Liver (tissue), 3 donors: Measurements from ENCODE around the gene TOX2.

Experiments
- CTCF ChIP-seq: fragments of 150-350 bp; IDR thresholded peaks from 2 replicates; pipeline ENCODE4 v1.5.1; 2017; ENCODE audit warnings: improper control_type of control experiment, low read depth, low read length; ENCODE audit not compliant: missing input control
- HNF4A ChIP-seq, 2 donors: conservative IDR thresholded peaks; 2 replicates each; pipeline ENCODE4 v1.6.1; 2016; ENCODE audit warnings: antibody characterized with exemption in 2 of 2, mild to moderate bottlenecking in 2 of 2
- MAX ChIP-seq: IDR thresholded peaks from 2 replicates; pipeline ENCODE4 v1.6.1; 2016; ENCODE audit warnings: antibody characterized with exemption
- SP1 ChIP-seq: IDR thresholded peaks from 2 replicates; pipeline ENCODE4 v1.6.1; 2018; ENCODE audit warnings: antibody characterized with exemption, mild to moderate bottlenecking
- TAF1 ChIP-seq: conservative IDR thresholded peaks from 2 replicates; pipeline ENCODE4 v1.6.1; 2016; ENCODE audit warnings: antibody characterized with exemption, mild to moderate bottlenecking
- YY1 ChIP-seq: IDR thresholded peaks from 2 replicates; pipeline ENCODE4 v1.6.1; 2016; ENCODE audit warnings: antibody characterized with exemption, mild to moderate bottlenecking
- TF ChIP-seq, protein P1 (sequence below): IDR thresholded peaks from 2 replicates; pipeline ENCODE4 v1.6.1; 2016; ENCODE audit warnings: antibody characterized with exemption
- donor health status: healthy.
- donor health status: healthy.

DNA sequence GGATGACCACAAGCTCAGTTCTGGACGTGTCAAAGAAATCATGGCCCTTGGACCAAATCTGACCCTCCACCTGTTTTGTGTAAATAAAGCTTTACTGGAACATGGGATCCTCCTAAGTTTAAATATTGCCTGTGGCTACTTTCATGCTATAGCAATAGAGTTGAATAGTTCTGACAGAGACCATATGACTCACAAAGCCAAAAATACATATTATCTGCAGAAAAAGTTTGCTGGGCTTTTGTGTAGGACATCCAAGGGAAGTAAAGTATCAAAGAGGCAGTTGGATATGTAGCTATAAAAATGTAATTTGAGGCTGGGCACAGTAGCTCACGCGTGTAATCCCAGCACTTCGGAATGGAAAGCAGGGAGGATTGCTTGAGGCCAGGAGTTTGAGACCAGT lies 78.9 kb downstream of the TOX2 start:
- TF ChIP-seq CTCF, result no peak
- no peak for TF ChIP-seq SP1
- no peak for TF ChIP-seq HNF4A (conservative IDR thresholded peaks at IDR 0.05)
- TF ChIP-seq YY1, result no peak
- TF ChIP-seq TAF1, result no peak
- TF ChIP-seq, protein P1, sequence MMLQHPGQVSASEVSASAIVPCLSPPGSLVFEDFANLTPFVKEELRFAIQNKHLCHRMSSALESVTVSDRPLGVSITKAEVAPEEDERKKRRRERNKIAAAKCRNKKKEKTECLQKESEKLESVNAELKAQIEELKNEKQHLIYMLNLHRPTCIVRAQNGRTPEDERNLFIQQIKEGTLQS, result no peak
- no peak for TF ChIP-seq MAX
